GM12878 (cell line): ENCODE data around the gene HBD. TPM values are rescaled to one million over a fixed set of nuclear protein-coding genes. Genes with fewer than 3 reads are reported as not detected.

ENCODE experiments used
- ATAC-seq: fragments of 200-7000 bp; cut with Tn5 transposase; 3 replicates; pipeline ENCODE4 v1.9.1; 2020; ENCODE audit warnings: mild to moderate bottlenecking, moderate library complexity
- BruUV-seq: library from RNA; stranded (reverse); fragments of 400-500 nt; replicated peaks from 2 replicates; lab custom pipeline; 2021; lab: Mats Ljungman, UMichigan
- CTCF ChIA-PET: fragments of 300-600 bp; sonication (Branson Sonifier 250); formaldehyde crosslinking; extraction: SDS; loops from one replicate; lab custom pipeline; 2021; ENCODE audit warnings: inconsistent platforms; lab: Yijun Ruan, JAX
- POLR2A ChIA-PET: fragments of 350-600 bp; formaldehyde crosslinking; extraction: SDS; loops from one replicate; lab custom pipeline; 2021; ENCODE audit warnings: inconsistent platforms; lab: Charles Lee
- RAD21 ChIA-PET: fragments of 300-600 bp; sonication (Branson Sonifier 250); formaldehyde crosslinking; loops from one replicate; lab custom pipeline; 2023; ENCODE audit warnings: antibody characterized with exemption; ENCODE audit not compliant: unreplicated experiment; lab: Charles Lee
- SMC1A ChIA-PET: fragments of 300-600 bp; sonication (Branson Sonifier 250); formaldehyde crosslinking; loops from one replicate; lab custom pipeline; 2023; ENCODE audit not compliant: unreplicated experiment, uncharacterized antibody; lab: Charles Lee
- DNase-seq: peaks from one replicate; pipeline ENCODE4 v3.0.0-alpha.2; 2011; ENCODE audit warnings: low read depth, low spot score
- FAIRE-seq: peaks from 3 replicates; lab custom pipeline; 2011; peaks lifted over from hg19 to GRCh38; lab: Jason Lieb, UNC
- H2AFZ ChIP-seq: 2 replicates; pipeline ENCODE4 v1.6.0; 2011; ENCODE audit warnings: low read depth, low read length, control low read depth; ENCODE audit not compliant: control insufficient read depth
- H3K27ac ChIP-seq: 2 replicates; pipeline ENCODE4 v1.5.1; 2011; ENCODE audit warnings: control low read depth; ENCODE audit not compliant: control insufficient read depth, insufficient read depth
- H3K27me3 ChIP-seq, 2 experiments: replicated peaks in 1 of 2; 2 replicates each; pipeline versions ENCODE4 v1.6.0 to v1.6.1; 2011; ENCODE audit warnings: low read length in 1 of 2; ENCODE audit not compliant: control insufficient read depth in 2 of 2, insufficient read depth in 2 of 2
- H3K36me3 ChIP-seq, 2 experiments: 2 replicates each; pipeline ENCODE4 v1.5.1; 2011; ENCODE audit warnings: low read length in 1 of 2; ENCODE audit not compliant: control insufficient read depth in 2 of 2, insufficient read depth in 2 of 2
- H3K4me1 ChIP-seq: 2 replicates; pipeline ENCODE4 v1.6.1; 2011; ENCODE audit warnings: mild to moderate bottlenecking, low read length, moderate library complexity, mixed read lengths; ENCODE audit not compliant: control insufficient read depth, insufficient read depth
- H3K4me2 ChIP-seq: 2 replicates; pipeline ENCODE4 v1.6.0; 2011; ENCODE audit warnings: control low read depth; ENCODE audit not compliant: control insufficient read depth, insufficient read depth
- H3K4me3 ChIP-seq: fragments of 200-600 bp; sonication (generic); 2 replicates; pipeline ENCODE4 v1.5.1; 2016
- H3K79me2 ChIP-seq: 2 replicates; pipeline ENCODE4 v1.6.0; 2011; ENCODE audit warnings: low read length; ENCODE audit not compliant: control insufficient read depth, insufficient read depth
- H3K9ac ChIP-seq: 2 replicates; pipeline ENCODE4 v1.8.0; 2011; ENCODE audit warnings: low read length, control low read depth, mixed read lengths; ENCODE audit not compliant: control insufficient read depth, insufficient read depth
- H3K9me3 ChIP-seq: replicated peaks from 3 replicates; pipeline ENCODE4 v1.5.1; 2011; ENCODE audit warnings: mild to moderate bottlenecking, low read length; ENCODE audit not compliant: control insufficient read depth, insufficient read depth
- H4K20me1 ChIP-seq: 2 replicates; pipeline ENCODE4 v1.6.0; 2011; ENCODE audit not compliant: control insufficient read depth, insufficient read depth
- CHD2 ChIP-seq: IDR thresholded peaks from 2 replicates; pipeline ENCODE4 v1.6.1; 2011; ENCODE audit warnings: low read depth, low read length, improper control_type of control experiment, borderline replicate concordance
- E4F1 ChIP-seq: fragments of 450-650 bp; IDR thresholded peaks from 2 replicates; pipeline ENCODE4 v1.6.1; 2018; ENCODE audit warnings: borderline replicate concordance, mild to moderate bottlenecking; ENCODE audit not compliant: partially characterized antibody
- ESRRA ChIP-seq: IDR thresholded peaks from 2 replicates; pipeline ENCODE4 v1.6.1; 2012; ENCODE audit warnings: mild to moderate bottlenecking, low read length, improper control_type of control experiment
- HCFC1 ChIP-seq: fragments of 150-350 bp; IDR thresholded peaks from 2 replicates; pipeline ENCODE4 v1.6.1; 2014; ENCODE audit warnings: low read length
- MTA3 ChIP-seq: IDR thresholded peaks from 2 replicates; pipeline ENCODE4 v1.6.1; 2012; ENCODE audit warnings: low read length, inconsistent platforms, borderline replicate concordance
- NBN ChIP-seq: fragments of 450-650 bp; IDR thresholded peaks from 2 replicates; pipeline ENCODE4 v1.6.1; 2016
- NFYA ChIP-seq: IDR thresholded peaks from 2 replicates; pipeline ENCODE4 v1.6.1; 2011; ENCODE audit warnings: low read depth, mild to moderate bottlenecking, low read length, improper control_type of control experiment, borderline replicate concordance
- NR2C1 ChIP-seq: fragments of 450-650 bp; IDR thresholded peaks from 2 replicates; pipeline ENCODE4 v1.6.1; 2017; ENCODE audit warnings: antibody characterized with exemption, mild to moderate bottlenecking, moderate library complexity
- NR2F1 ChIP-seq: fragments of 450-650 bp; conservative IDR thresholded peaks from 2 replicates; pipeline ENCODE4 v1.6.1; 2017; ENCODE audit warnings: mild to moderate bottlenecking
- PAX5 ChIP-seq: IDR thresholded peaks from 2 replicates; pipeline ENCODE4 v1.6.1; 2011; ENCODE audit warnings: low read depth, low read length, borderline replicate concordance
- POU2F2 ChIP-seq: IDR thresholded peaks from 3 replicates; pipeline ENCODE4 v1.6.1; 2011; ENCODE audit warnings: low read depth, mild to moderate bottlenecking, low read length, borderline replicate concordance
- RELB ChIP-seq: fragments of 450-650 bp; IDR thresholded peaks from 2 replicates; pipeline ENCODE4 v1.6.1; 2017; ENCODE audit warnings: low read depth, mild to moderate bottlenecking, moderate library complexity
- SMC3 ChIP-seq: IDR thresholded peaks from 2 replicates; pipeline ENCODE4 v1.6.1; 2011; ENCODE audit warnings: low read length, improper control_type of control experiment, borderline replicate concordance
- TCF7 ChIP-seq: IDR thresholded peaks from 2 replicates; pipeline ENCODE4 v1.6.1; 2014; ENCODE audit warnings: antibody characterized with exemption, borderline replicate concordance
- ZNF274 ChIP-seq: IDR thresholded peaks from one replicate; pipeline ENCODE4 v1.8.0; 2011; ENCODE audit not compliant: insufficient read length, insufficient read depth
- ZNF622 ChIP-seq: fragments of 450-650 bp; IDR thresholded peaks from 2 replicates; pipeline ENCODE4 v1.6.1; 2017; ENCODE audit warnings: mild to moderate bottlenecking, inconsistent platforms
- WGBS: methylation state at CpG from one replicate; pipeline ENCODE4 v1.1.6; 2016; ENCODE audit warnings: low lambda C conversion rate; ENCODE audit not compliant: insufficient replicate concordance, insufficient coverage; ENCODE audit errors: missing lambda C conversion rate; 5-methylcytosine and 5-hydroxymethylcytosine counted together
- in situ Hi-C: fragments of 300-500 bp; cut with MboI; formaldehyde crosslinking; loops from 9 replicates; pipeline ENCODE4 v1.14.3; 2018; ENCODE audit warnings: mixed read lengths
- intact Hi-C: fragments of 100-400 bp; cut with micrococcal nuclease; formaldehyde crosslinking; loops from one replicate; pipeline ENCODE4 v1.14.2; 2022; ENCODE audit not compliant: unreplicated experiment
- polyA plus RNA-seq, 11 experiments: library from polyadenylated mRNA; depleted of rRNA in 4 of 11; unstranded in 6 of 11; stranded (reverse) in 5 of 11; fragments of >200 nt; fragmentation: Nextera tagmentation in 4 of 11; fragmentation: Illumina TruSeq in 1 of 11; extraction: Ambion mirVana in 4 of 11; extraction: Trizol in 1 of 11; gene quantifications; 1 replicate in 1 of 11; 2 replicates in 10 of 11; pipeline versions ENCODE4 v1.2.1 to v1.2.3, GENCODE V29; 2011 to 2016; ENCODE audit warnings: inconsistent platforms in 2 of 11, missing spikeins in 2 of 11, low read depth in 1 of 11
- total RNA-seq, 4 experiments: library from RNA; depleted of rRNA in 3 of 4; stranded (reverse); fragments of >200 nt in 3 of 4; fragmentation: Illumina TruSeq in 1 of 4; extraction: Trizol in 1 of 4; gene quantifications; 2 replicates each; pipeline versions ENCODE4 v1.2.1 to v1.2.3, GENCODE V29; 2013 to 2021

HBD gene
- total and polyA plus RNA-seq, 10 of the 15 experiments (the other 5 are each of a cell fraction or from before 2014, with no cell fraction given), result 0.11 to 0.32 TPM; not detected in 8

DNA sequence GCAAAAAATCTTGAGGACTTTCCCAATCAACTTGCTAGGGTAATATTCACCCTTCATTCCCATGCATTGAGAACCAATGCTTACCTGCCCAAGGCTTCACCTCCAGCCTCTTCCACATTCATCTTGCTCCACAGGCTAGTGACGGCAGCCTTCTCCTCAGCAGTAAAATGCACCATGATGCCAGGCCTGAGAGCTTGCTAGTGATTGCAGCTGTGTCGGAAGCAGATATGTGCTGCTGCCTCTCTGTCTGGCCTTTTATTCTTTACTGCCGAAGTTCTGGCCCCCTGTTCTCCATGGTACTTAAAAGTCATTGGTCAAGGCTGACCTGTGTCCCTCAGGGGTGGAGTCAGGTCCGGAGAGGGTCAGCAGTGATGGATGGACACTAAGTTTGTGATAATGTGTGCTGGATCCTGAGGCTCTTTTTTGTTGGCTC lies 35.4 kb upstream of the HBD start, which contains the start of gene HBE1:
HBE1 (minus strand) TSS at position 231 of the 433 bp plus-strand sequence; CDS start at position 176, 55 bp downstream.
- no peaks in the 10 kb centered on the region for H4K20me1 ChIP-seq
- H3K9ac ChIP-seq, result no peak within 1 kb of the TSS
- ATAC-seq (no peak), FAIRE-seq (no peak), DNase-seq (no peak)
- no peaks in the 10 kb centered on the region for H3K27me3 ChIP-seq
- TF ChIP-seq CHD2 (no peak), ZNF274 (no peak), RELB (no peak)
- no peak within 1 kb of the TSS for H3K4me2 ChIP-seq
- intact Hi-C loops (no loop called here), in situ Hi-C loops (no loop called here)
- no peak within 1 kb of the TSS for H3K4me3 ChIP-seq
- H3K36me3 ChIP-seq, result no peaks in the 10 kb centered on the region
- WGBS, result 23% methylated on average over 4 of the region's 4 CpGs
- no peak within 1 kb of the TSS for H2AFZ ChIP-seq
- POLR2A ChIA-PET, result no interaction called here
- SMC1A ChIA-PET, result no interaction called here
- H3K9me3 ChIP-seq, result no peaks in the 10 kb centered on the region
- H3K4me1 ChIP-seq, result no peaks in the 10 kb centered on the region
- no peaks in the 10 kb centered on the region for H3K79me2 ChIP-seq
- H3K27ac ChIP-seq, result no peak within 1 kb of the TSS
- CTCF ChIA-PET, result no interaction called here
- no TSS peak for BruUV-seq
- RAD21 ChIA-PET, result no interaction called here

GRCh38 chr11:5267033-5267563 lies 32.8 kb upstream of the HBD start:
- no TSS peak for BruUV-seq
- WGBS, result 3% methylated on average over 2 of the region's 2 CpGs
- no peak overlapping the region for H3K9ac ChIP-seq
- no peak for ATAC-seq
- intact Hi-C loops, result no loop called here
- ChIA-PET SMC1A (interaction anchor here (1.1 kb wide), 1 partner anchor 8 kb away, joined by 3 read pairs; no protein-coding TSS in a partner anchor), POLR2A (no interaction called here), RAD21 (no interaction called here), CTCF (no interaction called here)
- no peak for FAIRE-seq
- H3K9me3 ChIP-seq, result no peaks in the 10 kb centered on the region
- DNase-seq, result no peak
- no peak overlapping the region for H3K27ac ChIP-seq
- no peaks in the 10 kb centered on the region for H4K20me1 ChIP-seq
- no peaks in the 10 kb centered on the region for H3K4me1 ChIP-seq
- no peak overlapping the region for H3K4me3 ChIP-seq
- in situ Hi-C loops, result no loop called here
- H3K4me2 ChIP-seq, result no peak overlapping the region
- H3K79me2 ChIP-seq, result no peaks in the 10 kb centered on the region
- no peaks in the 10 kb centered on the region for H3K27me3 ChIP-seq
- H2AFZ ChIP-seq, result no peak overlapping the region
- H3K36me3 ChIP-seq, result no peaks in the 10 kb centered on the region
- TF ChIP-seq NR2C1, result no peak
- TF ChIP-seq PAX5, result no peak
- TF ChIP-seq MTA3, result no peak
- no peak for TF ChIP-seq SMC3
- no peak for TF ChIP-seq HCFC1
- TF ChIP-seq E4F1, result no peak
- no peak for TF ChIP-seq TCF7
- no peak for TF ChIP-seq POU2F2
- TF ChIP-seq ESRRA, result no peak
- TF ChIP-seq ZNF622, result no peak
- no peak for TF ChIP-seq NBN
- no peak for TF ChIP-seq NFYA
- no peak for TF ChIP-seq NR2F1
